Esophagus muscularis mucosa (tissue), 4 donors: ENCODE data around the gene LRIT1. TPM values are rescaled to one million over a fixed set of nuclear protein-coding genes. Genes with fewer than 3 reads are reported as not detected.

ENCODE experiments used
- DNase-seq: peaks from one replicate; pipeline ENCODE4 v3.0.0-alpha.2; 2017; ENCODE audit errors: extremely low spot score
- H3K27ac ChIP-seq, 4 donors: fragments of 200-600 bp; sonication (generic); replicated peaks in 1 of 4; 1 replicate in 3 of 4; 2 replicates in 1 of 4; pipeline ENCODE4 v1.5.1; 2016 to 2019; ENCODE audit warnings: mild to moderate bottlenecking in 1 of 4
- H3K27me3 ChIP-seq, 4 donors: fragments of 200-600 bp; sonication (generic); one replicate each; pipeline versions ENCODE4 v1.5.1 to v1.6.0; 2016 to 2019
- H3K36me3 ChIP-seq, 4 donors: fragments of 200-600 bp; sonication (generic); one replicate each; pipeline ENCODE4 v1.5.1; 2016 to 2019
- H3K4me1 ChIP-seq, 4 donors: fragments of 200-600 bp; sonication (generic); one replicate each; pipeline ENCODE4 v1.5.1; 2016 to 2019
- H3K4me3 ChIP-seq, 4 donors: fragments of 200-600 bp; sonication (generic); 1 replicate in 2 of 4; 2 replicates in 2 of 4; pipeline ENCODE4 v1.5.1; 2016 to 2019; ENCODE audit warnings: mild to moderate bottlenecking in 4 of 4, moderate library complexity in 1 of 4
- H3K9me3 ChIP-seq, 4 donors: fragments of 200-600 bp; sonication (generic); 1 replicate in 3 of 4; 2 replicates in 1 of 4; pipeline ENCODE4 v1.5.1; 2016 to 2019
- EP300 ChIP-seq: sonication (generic); formaldehyde crosslinking; IDR thresholded peaks from one replicate; pipeline ENCODE4 v1.6.1; 2017; ENCODE audit warnings: antibody characterized with exemption
- POLR2A ChIP-seq: fragments of 450-650 bp; IDR thresholded peaks from one replicate; pipeline ENCODE4 v1.6.1; 2017; ENCODE audit warnings: antibody characterized with exemption, moderate library complexity, mild to moderate bottlenecking, low read depth
- POLR2AphosphoS5 ChIP-seq, 2 donors: sonication (generic); formaldehyde crosslinking; IDR thresholded peaks; one replicate each; pipeline ENCODE4 v1.6.1; 2017; ENCODE audit warnings: antibody characterized with exemption in 2 of 2
- WGBS: methylation state at CpG from one replicate; pipeline ENCODE4 v1.1.5; 2018; 5-methylcytosine and 5-hydroxymethylcytosine counted together
- intact Hi-C: fragments of 100-400 bp; cut with DNase I; formaldehyde crosslinking; loops from one replicate; pipeline ENCODE4 v1.15.1; 2023
- total RNA-seq, 4 donors: library from RNA; depleted of rRNA; stranded (reverse); fragments of >200 nt; gene quantifications; one replicate each; pipeline versions ENCODE4 v1.1.0 to v1.2.1, GENCODE V29; 2016
- TF ChIP-seq, protein P1 (sequence below), 3 experiments: fragments of 200-600 bp in 2 of 3; fragments of 450-650 bp in 1 of 3; sonication (generic) in 2 of 3; IDR thresholded peaks; one replicate each; pipeline ENCODE4 v1.5.1; 2017 to 2019; ENCODE audit warnings: antibody characterized with exemption in 3 of 3, mild to moderate bottlenecking in 2 of 3, moderate library complexity in 1 of 3

LRIT1 gene
- total RNA-seq, 4 donors from 2014 or later = not detected

DNA sequence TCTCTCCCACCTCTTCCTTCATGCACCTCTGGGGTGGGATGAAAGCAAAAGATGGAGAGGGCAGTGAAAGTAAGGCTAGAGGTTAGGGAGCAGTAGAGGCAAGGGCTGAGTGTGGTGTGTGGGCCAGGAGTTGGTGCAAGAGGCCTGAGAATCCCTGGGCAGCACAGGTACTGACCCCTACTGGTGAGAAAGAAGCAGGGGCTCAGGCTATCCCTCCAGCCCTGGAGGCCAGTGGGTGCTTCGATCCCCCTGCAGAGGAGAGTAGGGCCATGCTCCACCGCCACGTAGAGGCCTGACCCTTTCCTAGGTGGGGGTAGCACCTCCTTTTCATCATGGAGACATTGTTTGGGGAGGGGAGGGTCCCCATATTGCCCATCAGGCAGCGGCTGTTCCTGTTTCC, 37.2 kb downstream of the LRIT1 start:
- Histone ChIP-seq H3K27me3 (peaks cover 0 to 45% (median 0%) of the 10 kb centered on the region in 4 donors), H3K27ac (no peak overlapping the region), H3K4me3 (no peak overlapping the region), H3K9me3 (no peaks in the 10 kb centered on the region), H3K36me3 (no peaks in the 10 kb centered on the region), H3K4me1 (no peaks in the 10 kb centered on the region)
- 85% methylated on average over 4 of the region's 4 CpGs for WGBS
- intact Hi-C loops = no loop called here
- TF ChIP-seq, protein P1, sequence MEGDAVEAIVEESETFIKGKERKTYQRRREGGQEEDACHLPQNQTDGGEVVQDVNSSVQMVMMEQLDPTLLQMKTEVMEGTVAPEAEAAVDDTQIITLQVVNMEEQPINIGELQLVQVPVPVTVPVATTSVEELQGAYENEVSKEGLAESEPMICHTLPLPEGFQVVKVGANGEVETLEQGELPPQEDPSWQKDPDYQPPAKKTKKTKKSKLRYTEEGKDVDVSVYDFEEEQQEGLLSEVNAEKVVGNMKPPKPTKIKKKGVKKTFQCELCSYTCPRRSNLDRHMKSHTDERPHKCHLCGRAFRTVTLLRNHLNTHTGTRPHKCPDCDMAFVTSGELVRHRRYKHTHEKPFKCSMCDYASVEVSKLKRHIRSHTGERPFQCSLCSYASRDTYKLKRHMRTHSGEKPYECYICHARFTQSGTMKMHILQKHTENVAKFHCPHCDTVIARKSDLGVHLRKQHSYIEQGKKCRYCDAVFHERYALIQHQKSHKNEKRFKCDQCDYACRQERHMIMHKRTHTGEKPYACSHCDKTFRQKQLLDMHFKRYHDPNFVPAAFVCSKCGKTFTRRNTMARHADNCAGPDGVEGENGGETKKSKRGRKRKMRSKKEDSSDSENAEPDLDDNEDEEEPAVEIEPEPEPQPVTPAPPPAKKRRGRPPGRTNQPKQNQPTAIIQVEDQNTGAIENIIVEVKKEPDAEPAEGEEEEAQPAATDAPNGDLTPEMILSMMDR (IDR thresholded peaks at IDR 0.05) = no peak
- no peak for TF ChIP-seq POLR2AphosphoS5 (IDR thresholded peaks at IDR 0.05)
- TF ChIP-seq EP300 = no peak
- TF ChIP-seq POLR2A = no peak
- no peak for DNase-seq

DNA sequence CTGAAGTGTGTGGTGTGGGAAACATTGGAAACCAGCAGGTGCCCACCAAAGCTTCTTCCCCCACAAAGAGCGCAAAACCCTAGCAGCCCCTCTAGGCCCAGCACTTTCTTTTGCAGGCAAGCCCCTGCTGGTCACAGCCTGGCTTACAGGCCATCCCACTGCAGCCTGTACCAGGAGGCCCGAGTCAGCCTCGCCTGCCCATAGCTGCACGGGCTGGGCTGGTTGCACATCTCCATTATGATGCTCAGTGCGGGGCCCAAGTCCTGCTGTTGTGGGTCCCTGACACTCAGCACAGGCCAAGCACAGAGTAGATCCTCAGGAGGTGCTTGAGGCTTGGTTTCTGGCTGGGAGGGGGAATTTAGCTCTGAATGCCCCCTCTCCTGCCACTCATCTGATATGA, 39.0 kb downstream of the LRIT1 start:
- WGBS = 93% methylated on average over 5 of the region's 5 CpGs
- intact Hi-C loops = no loop called here
- H3K27ac ChIP-seq = no peak overlapping the region
- H3K36me3 ChIP-seq = no peaks in the 10 kb centered on the region
- no peaks in the 10 kb centered on the region for H3K4me1 ChIP-seq
- no peak overlapping the region for H3K4me3 ChIP-seq
- no peak for DNase-seq
- TF ChIP-seq EP300 (no peak), POLR2AphosphoS5 (IDR thresholded peaks at IDR 0.05) (no peak)
- H3K9me3 ChIP-seq = no peaks in the 10 kb centered on the region
- peaks cover 0 to 53% (median 0%) of the 10 kb centered on the region in 4 donors for H3K27me3 ChIP-seq

DNA sequence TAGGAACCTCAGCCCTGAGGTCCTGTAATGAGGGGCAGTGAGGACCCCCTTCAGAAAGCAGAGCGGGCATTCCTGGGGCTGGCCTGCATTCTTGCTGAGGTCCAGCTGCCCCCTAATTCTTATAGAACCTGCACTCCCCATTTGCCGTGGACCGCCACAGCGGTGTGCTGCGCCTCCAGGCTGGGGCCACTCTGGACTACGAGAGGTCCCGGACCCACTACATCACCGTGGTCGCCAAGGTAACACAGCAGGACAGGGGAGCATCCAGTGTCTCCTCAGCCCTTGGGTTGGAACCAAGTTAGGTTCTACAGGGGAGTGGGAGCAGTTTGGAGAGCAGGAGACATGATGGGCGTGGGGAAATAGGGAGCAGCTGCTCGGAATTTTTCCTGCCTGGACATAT, 39.7 kb downstream of the LRIT1 start:
- intact Hi-C loops = no loop called here
- DNase-seq = no peak
- no peak overlapping the region for H3K27ac ChIP-seq
- 86% methylated on average over 1 of the region's 11 CpGs for WGBS
- H3K9me3 ChIP-seq = no peaks in the 10 kb centered on the region
- no peak for TF ChIP-seq POLR2AphosphoS5 (IDR thresholded peaks at IDR 0.05)
- TF ChIP-seq POLR2A = no peak
- TF ChIP-seq EP300 = no peak
- TF ChIP-seq, protein P1 (IDR thresholded peaks at IDR 0.05) = no peak
- H3K4me1 ChIP-seq = no peaks in the 10 kb centered on the region
- no peaks in the 10 kb centered on the region for H3K36me3 ChIP-seq
- peaks cover 0 to 53% (median 0%) of the 10 kb centered on the region in 4 donors for H3K27me3 ChIP-seq
- H3K4me3 ChIP-seq = no peak overlapping the region

DNA sequence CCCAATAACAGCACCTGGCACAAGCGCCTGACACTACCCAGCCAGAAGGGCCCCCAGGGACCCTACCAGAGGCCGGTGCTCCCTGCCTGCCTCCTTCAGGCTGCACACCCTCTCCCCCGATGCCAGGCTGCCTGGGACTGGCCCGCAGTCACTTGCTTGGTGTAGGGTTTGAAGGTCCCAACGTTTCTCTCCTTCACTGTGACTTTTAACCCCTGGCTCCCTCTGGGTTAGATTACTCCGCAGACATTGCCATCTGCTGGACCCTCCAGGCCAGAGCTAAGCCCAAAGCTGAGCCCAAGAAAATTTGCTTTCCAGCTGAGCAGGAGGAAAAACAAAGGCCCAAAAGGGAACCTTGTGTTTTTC, 40.1 kb downstream of the LRIT1 start:
- H3K36me3 ChIP-seq = no peaks in the 10 kb centered on the region
- no peak for TF ChIP-seq POLR2AphosphoS5 (IDR thresholded peaks at IDR 0.05)
- no peak for TF ChIP-seq POLR2A
- no peak for TF ChIP-seq EP300
- TF ChIP-seq, protein P1 (IDR thresholded peaks at IDR 0.05) = no peak
- WGBS = 81% methylated on average over 4 of the region's 6 CpGs
- no peak overlapping the region for H3K27ac ChIP-seq
- peaks cover 0 to 53% (median 2%) of the 10 kb centered on the region in 4 donors for H3K27me3 ChIP-seq
- no peaks in the 10 kb centered on the region for H3K4me1 ChIP-seq
- no peaks in the 10 kb centered on the region for H3K9me3 ChIP-seq
- intact Hi-C loops = no loop called here
- DNase-seq = no peak
- H3K4me3 ChIP-seq = no peak overlapping the region

DNA sequence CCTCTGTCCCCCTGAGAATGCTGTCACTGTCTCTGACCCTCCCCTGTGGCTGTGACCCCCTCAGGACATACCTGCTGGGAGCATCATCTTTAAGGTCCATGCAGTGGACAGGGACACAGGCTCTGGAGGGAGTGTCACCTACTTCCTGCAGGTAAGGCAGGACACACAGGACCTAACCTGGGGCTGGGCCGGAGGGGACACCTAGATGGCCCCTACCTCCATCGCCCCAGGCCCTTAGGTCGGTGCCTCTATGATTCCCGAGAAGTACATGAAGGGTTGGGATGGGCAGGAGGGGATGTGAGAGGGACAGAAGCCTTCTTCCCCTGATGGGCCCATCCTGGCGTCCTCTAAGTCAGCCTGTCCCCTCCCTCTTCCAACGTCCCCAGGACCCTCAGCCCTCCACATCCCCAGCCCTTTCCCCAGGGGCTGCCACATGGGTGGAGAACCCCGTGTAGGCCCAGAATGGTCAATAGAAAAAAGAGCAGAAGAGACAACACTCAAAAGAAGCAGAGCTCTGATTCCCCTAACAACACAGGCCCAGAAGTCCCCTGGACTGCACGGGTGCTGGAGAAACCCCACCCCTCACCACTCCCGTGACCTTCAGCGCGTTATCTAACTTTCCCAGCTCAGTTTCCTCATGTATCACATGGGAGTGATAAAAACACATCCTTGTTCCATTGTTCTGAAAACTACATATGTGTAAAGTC, 40.7 kb downstream of the LRIT1 start:
- no peaks in the 10 kb centered on the region for H3K9me3 ChIP-seq
- no peak for DNase-seq
- H3K27ac ChIP-seq = no peak overlapping the region
- WGBS = 80% methylated on average over 10 of the region's 11 CpGs
- intact Hi-C loops = no loop called here
- TF ChIP-seq POLR2AphosphoS5 (IDR thresholded peaks at IDR 0.05) (no peak), POLR2A (no peak), EP300 (no peak)
- TF ChIP-seq, protein P1 (IDR thresholded peaks at IDR 0.05) = no peak
- no peaks in the 10 kb centered on the region for H3K36me3 ChIP-seq
- H3K4me1 ChIP-seq = no peaks in the 10 kb centered on the region
- peaks cover 0 to 53% (median 7%) of the 10 kb centered on the region in 4 donors for H3K27me3 ChIP-seq
- no peak overlapping the region for H3K4me3 ChIP-seq
